NCI-H345 (cell line): Measurements from ENCODE around the gene BABAM1.

Experiments
- DNase-seq: peaks from one replicate; lab custom pipeline; 2025; lab: John Stamatoyannopoulos, UW

Gene BABAM1

DNA sequence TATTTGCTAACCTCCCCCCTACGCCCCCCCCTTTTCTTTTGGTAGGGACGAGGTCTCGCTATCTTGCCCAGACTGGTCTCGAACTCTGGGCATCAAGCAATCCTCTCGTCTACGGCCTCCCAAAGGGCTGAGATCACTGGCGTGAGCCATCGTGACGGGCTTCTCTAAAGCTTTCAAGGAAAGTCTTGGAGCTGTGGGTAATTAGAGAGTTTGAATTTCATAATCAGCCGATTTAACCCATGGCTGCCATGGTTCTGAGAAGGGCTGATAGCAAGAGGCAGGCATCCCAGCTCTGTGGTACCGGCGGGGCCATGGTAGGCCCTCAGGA, 36.7 kb downstream of the BABAM1 start:
- no peak for DNase-seq

GRCh38 chr19:17304386-17305215, 37.4 kb downstream of the BABAM1 start:
- peak; percentile 38 for DNase-seq

DNA sequence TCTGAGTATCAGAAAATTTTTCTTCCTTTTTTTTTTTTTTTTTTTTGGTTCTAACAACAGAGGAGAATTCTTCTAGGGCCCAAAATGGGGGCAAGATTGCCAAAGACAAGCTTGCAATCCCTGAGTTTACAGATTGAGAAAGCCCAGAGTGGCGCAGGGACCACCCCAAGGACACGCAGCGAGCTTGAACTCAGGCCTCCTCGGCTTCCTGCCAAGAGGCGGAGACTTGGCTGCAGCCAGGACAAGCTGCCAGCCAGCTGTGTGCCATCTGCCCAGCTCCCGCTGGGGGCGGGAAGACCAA, 37.9 kb downstream of the BABAM1 start:
- DNase-seq, result no peak

DNA sequence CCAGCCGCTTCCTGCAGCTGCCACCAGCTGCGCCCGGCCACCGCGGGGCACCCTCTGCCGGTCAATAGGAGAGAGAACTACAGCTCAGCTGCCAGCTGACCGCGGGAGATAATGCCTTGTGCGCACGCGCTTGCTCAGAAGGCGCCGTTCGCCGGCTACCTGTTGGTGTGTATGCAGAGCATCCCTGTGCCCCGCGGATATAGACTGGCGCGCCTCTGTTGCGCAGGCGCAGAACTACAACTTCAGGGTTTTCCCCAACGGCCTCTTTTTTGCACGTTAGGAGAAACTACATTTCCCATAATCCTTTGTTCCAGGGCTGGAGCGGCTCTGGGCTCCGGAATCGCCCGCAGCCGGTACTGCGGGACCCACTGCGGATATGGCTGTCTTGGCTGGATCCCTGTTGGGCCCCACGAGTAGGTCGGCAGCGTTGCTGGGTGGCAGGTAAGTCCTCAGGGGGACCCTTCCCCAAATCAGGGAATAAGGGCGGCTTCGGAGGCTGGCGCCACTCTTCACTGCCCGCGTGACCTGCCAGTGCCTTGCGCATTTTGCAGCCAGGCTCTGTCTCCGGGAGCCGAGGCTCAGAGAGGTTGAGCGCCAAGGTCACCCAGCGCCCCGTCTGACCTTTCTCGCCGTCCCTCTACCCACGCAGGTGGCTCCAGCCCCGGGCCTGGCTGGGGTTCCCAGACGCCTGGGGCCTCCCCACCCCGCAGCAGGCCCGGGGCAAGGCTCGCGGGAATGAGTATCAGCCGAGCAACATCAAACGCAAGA, 38.5 kb downstream of the BABAM1 start, which contains the start of gene MRPL34:
TSS of gene MRPL34 (plus strand) at position 356 of the 768 bp plus-strand sequence. CDS start at position 377, 21 bp downstream.
- peak; percentile 98 for DNase-seq

GRCh38 chr19:17306285-17306714, 39.1 kb downstream of the BABAM1 start:
- no peak for DNase-seq

DNA sequence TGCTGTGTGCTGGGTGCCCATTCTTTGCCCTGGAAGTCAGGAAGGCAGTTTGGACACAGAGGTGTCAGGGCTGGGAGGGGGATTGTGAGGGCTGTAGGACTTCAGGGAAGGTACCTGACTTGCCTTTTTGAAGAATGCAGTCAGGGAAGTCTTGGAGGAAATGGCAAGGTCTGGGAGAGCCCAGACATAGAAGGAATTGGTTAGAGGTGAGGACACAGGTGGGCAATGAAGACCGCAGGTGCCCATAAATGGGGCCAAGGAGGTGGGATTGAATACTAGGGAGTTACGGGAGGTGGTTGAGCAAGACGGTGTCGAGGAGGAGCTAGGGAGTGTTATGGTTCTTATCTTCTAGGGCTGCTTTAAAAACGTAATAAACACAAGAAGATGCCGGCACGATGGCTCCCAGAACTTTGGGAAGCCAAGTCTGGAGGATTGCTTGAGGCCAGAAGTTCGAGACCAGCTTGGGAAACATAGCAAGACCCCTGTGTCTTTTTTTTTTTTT, 40.7 kb downstream of the BABAM1 start:
- DNase-seq, result no peak

GRCh38 chr19:17309198-17309964, 42.1 kb downstream of the BABAM1 start, which contains the start of gene DDA1:
Gene DDA1, plus strand, starts transcription at chr19:17309563. Its CDS starts 92 bp downstream, at chr19:17309655.
- peak; percentile 99 for DNase-seq

DNA sequence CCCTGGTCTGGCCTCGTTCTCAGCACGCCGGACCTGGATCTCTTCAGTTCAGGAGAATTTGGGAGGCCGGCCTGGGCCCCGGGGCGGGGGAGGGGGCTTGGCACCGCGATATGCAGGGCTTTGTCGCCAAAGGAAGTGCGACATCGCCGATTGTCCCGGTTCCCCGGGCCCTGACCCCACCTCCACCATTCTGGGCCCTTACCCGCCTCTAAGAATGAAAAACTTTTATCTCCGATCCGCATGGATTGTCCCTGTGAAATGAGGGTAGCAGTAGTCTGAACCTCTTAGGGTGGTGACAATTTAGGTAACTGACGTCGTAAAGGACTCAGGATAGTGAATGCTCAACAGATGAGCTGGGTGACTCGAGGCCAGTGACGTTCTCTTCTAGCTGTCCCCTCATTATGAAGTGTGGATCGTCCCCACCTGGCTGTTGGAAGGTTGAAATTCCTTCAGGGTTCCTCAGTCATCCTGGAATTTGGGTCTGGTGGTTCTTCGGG, 42.8 kb downstream of the BABAM1 start:
- no peak for DNase-seq

GRCh38 chr19:17311455-17312188, 44.4 kb downstream of the BABAM1 start:
- DNase-seq, result no peak

- no peak for DNase-seq
Measured at GRCh38 chr19:17312189-17313113, 45.2 kb downstream of the BABAM1 start.

DNA sequence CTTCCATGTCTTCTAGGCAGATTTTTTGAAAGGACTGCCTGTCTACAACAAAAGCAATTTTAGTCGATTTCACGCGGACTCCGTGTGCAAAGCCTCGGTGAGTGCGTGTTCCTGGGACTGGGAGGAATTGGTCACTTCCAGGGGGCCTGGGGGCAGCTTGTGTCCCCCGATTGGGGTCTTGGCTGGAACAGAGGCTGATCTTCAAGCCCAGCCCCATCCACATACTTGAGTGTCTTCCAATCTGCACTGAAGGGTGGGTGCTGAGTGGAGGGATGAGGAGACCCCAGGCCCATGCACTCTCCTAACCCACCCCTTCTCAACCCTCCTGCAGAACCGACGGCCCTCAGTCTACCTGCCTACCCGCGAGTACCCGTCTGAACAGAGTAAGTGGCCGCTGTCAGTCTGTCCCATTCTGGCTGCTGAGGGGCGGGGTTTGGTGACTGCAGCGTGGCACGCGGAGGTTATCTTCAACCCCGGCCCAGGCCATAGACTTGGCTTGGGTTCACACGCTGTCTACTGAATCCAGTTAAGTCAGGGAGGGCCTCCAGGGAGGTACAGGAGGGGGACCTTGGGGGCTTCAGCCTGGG, 46.9 kb downstream of the BABAM1 start:
- no peak for DNase-seq

DNA sequence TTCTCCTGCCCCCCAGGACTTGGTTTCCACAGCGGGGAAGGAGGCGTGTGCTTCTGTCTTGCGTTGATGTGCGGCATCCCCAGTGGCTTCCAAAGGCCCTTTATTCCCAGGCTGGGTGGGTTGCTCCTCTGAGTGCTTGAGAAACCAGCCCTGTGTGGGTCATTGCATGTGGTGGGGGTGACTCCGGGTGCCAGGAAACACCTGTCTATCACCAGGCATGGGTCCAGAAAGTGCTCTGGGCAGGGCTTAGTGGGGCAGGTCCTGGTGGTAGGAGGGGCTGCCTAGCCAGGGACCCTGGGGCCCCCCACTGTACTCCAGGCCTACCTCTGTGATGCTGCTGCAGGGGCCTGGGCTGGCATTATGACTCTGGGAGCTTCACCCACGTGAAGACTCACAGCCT, 51.7 kb downstream of the BABAM1 start:
- DNase-seq, result no peak

- DNase-seq, result no peak
Measured at GRCh38 chr19:17319473-17320238, 52.4 kb downstream of the BABAM1 start.

DNA sequence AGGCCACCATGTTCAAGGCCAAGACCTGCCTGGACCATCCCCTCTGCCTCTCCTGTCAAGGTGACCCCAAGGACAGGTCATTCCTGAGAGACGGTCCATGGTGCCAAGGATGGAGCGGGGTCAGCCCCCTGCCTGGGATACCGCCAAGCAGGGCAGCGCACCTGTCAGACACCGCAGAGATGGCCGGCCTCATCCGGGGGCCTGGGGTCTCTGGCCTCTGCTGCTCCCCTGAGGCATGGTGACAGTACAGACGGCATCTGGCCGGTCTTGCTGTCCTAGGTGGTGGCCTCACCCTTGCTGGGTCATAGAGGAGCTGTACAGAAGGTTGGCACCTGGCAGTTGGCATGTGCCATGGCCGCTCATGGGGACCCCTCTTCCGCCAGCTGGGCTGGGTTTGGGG, 53.2 kb downstream of the BABAM1 start:
- DNase-seq, result no peak

DNA sequence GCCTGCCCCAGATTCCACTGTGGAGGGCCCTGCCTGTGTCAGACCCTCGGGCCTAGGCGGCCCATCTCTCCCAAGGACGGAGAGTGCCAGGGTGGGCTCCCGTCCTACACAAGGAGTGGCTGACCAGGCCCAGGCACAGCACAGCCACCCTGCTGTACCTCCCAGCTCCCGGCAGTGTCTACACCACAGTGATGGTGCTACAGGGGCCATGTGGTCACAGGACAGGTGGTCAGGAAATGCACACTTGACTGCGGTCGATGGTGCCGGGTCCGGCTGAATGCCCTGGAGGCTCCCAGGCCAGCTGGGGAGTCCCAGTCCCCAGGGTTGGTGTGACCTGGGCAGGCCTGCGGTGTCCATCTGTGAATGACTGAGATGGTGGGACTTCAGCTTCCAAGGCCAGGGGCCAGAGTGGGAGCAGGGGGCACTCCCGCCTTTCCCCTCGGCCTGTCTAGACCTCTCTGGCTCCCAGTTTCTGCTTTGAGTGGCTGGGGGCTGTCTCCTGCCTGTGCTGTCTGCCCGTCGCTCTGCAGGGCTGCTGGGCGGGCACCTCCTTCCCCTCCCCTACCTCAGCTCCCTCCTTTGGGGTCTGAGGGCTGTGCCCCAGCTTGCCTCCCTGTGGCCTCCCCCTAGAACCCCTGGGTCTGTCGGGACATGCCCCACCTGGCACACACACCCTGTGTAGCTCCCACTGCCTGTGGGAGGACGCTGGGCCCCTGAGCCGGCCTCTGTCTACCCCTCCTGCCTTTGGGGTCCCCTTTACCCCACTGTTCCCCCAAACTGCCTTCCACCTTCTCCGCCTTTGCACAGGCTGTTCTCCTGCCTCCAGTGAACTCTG, 54.6 kb downstream of the BABAM1 start:
- DNase-seq, result no peak

GRCh38 chr19:17322854-17323253, 55.6 kb downstream of the BABAM1 start:
- no peak for DNase-seq

GRCh38 chr19:17323300-17323963, 56.2 kb downstream of the BABAM1 start:
- no peak for DNase-seq

- no peak for DNase-seq
Measured at GRCh38 chr19:17323964-17324332, 56.7 kb downstream of the BABAM1 start.
